ENCODE data around the gene KCNB1. TPM values are rescaled to one million over a fixed set of nuclear protein-coding genes. Genes with fewer than 3 reads are reported as not detected.

KCNB1 gene
- total RNA-seq, 6 donors from 2014 or later = 0.40 to 2.2 (median 0.98) TPM

DNA sequence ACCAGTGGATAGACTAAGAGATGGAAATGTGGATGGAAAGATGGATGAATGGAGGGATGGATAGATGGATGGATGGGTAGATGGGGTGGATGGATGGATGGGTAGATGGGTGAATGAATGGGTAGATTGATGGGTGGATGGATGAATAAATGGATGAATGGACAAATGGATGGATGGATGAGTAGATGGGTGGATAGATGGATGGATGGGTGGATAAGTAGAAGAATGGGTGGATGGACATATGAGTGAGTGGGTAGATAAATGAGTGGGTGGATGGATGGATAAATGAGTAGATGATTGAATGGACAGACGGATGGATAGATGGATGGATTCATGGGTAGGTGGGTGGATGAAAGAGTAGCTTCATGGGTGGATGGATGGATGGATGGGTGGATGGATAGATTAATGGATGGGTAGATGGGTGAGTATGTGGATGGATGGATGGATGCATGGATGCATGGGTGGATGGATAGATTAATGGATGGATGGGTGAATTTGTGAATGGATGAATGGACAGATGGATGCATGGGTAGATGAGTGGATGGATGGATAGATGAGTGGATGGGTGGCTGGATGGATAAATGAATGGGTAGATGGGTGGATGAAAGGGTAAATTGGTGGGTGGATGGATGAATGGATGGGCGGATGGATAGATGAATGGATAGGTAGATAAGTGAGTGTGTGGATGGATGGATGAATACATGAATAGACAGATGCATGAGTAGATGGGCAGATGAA is 29.5 kb upstream of the KCNB1 start:
- DNase-seq = no peak
- Histone ChIP-seq H3K36me3 (no peaks in the 10 kb centered on the region), H3K4me1 (no peaks in the 10 kb centered on the region), H3K27me3 (no peaks in the 10 kb centered on the region), H3K9me3 (no peaks in the 10 kb centered on the region), H3K4me3 (no peak overlapping the region), H3K27ac (no peak overlapping the region)
- ATAC-seq (ENCODE audit: low FRiP score in 2 of 2) = no peak
- TF ChIP-seq POLR2AphosphoS5 (IDR thresholded peaks at IDR 0.05) (no peak), POLR2A (IDR thresholded peaks at IDR 0.05) (no peak), EP300 (IDR thresholded peaks at IDR 0.05) (no peak)
- TF ChIP-seq, protein P1, sequence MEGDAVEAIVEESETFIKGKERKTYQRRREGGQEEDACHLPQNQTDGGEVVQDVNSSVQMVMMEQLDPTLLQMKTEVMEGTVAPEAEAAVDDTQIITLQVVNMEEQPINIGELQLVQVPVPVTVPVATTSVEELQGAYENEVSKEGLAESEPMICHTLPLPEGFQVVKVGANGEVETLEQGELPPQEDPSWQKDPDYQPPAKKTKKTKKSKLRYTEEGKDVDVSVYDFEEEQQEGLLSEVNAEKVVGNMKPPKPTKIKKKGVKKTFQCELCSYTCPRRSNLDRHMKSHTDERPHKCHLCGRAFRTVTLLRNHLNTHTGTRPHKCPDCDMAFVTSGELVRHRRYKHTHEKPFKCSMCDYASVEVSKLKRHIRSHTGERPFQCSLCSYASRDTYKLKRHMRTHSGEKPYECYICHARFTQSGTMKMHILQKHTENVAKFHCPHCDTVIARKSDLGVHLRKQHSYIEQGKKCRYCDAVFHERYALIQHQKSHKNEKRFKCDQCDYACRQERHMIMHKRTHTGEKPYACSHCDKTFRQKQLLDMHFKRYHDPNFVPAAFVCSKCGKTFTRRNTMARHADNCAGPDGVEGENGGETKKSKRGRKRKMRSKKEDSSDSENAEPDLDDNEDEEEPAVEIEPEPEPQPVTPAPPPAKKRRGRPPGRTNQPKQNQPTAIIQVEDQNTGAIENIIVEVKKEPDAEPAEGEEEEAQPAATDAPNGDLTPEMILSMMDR (IDR thresholded peaks at IDR 0.05) = no peak
- WGBS, 2 donors = 92 to 93% methylated on average over 2 of the region's 2 CpGs

GRCh38 chr20:49510562-49511122 is 28.2 kb upstream of the KCNB1 start:
- H3K27me3 ChIP-seq = no peaks in the 10 kb centered on the region
- WGBS, 2 donors = 65 to 73% methylated on average over 12 of the region's 12 CpGs
- peak overlapping the region in 2 of 4 donors; percentile 54 to 72 for H3K27ac ChIP-seq
- peak; percentile 24 to 46 for DNase-seq
- TF ChIP-seq POLR2AphosphoS5 (IDR thresholded peaks at IDR 0.05) = peak in 1 of 2 donors; percentile 10
- TF ChIP-seq, protein P1 (IDR thresholded peaks at IDR 0.05) = no peak
- H3K9me3 ChIP-seq = no peaks in the 10 kb centered on the region
- peak; percentile 41 to 88 for ATAC-seq (ENCODE audit: low FRiP score in 2 of 2)
- no peaks in the 10 kb centered on the region for H3K4me1 ChIP-seq
- no peaks in the 10 kb centered on the region for H3K36me3 ChIP-seq
- no peak overlapping the region for H3K4me3 ChIP-seq

GRCh38 chr20:49508435-49509199 is 26.1 kb upstream of the KCNB1 start:
- Histone ChIP-seq H3K27me3 (no peaks in the 10 kb centered on the region), H3K4me1 (no peaks in the 10 kb centered on the region), H3K4me3 (no peak overlapping the region), H3K36me3 (no peaks in the 10 kb centered on the region), H3K9me3 (no peaks in the 10 kb centered on the region), H3K27ac (no peak overlapping the region)
- ATAC-seq (ENCODE audit: low FRiP score in 2 of 2) (no peak), DNase-seq (no peak)
- no peak for TF ChIP-seq POLR2AphosphoS5 (IDR thresholded peaks at IDR 0.05)
- TF ChIP-seq, protein P1 (IDR thresholded peaks at IDR 0.05) = peak in 3 of 6 experiments; percentile 31 to 47 (median 38)
- 59 to 66% methylated on average over 13 to 14 of the region's 14 CpGs for WGBS, 2 donors

- no peaks in the 10 kb centered on the region for H3K27me3 ChIP-seq
- DNase-seq (peak in 1 of 2 donors; percentile 59), ATAC-seq (ENCODE audit: low FRiP score in 2 of 2) (no peak)
- no peaks in the 10 kb centered on the region for H3K4me1 ChIP-seq
- 81 to 82% methylated on average over 19 to 21 of the region's 21 CpGs for WGBS, 2 donors
- H3K36me3 ChIP-seq = no peaks in the 10 kb centered on the region
- no peaks in the 10 kb centered on the region for H3K9me3 ChIP-seq
- no peak overlapping the region for H3K4me3 ChIP-seq
- TF ChIP-seq POLR2AphosphoS5 (IDR thresholded peaks at IDR 0.05) (no peak), EP300 (IDR thresholded peaks at IDR 0.05) (no peak), POLR2A (IDR thresholded peaks at IDR 0.05) (no peak)
- TF ChIP-seq, protein P1 (IDR thresholded peaks at IDR 0.05) = no peak
- H3K27ac ChIP-seq = no peak overlapping the region
These were observed 25.4 kb upstream of the KCNB1 start for GRCh38 chr20:49507741-49508434.

All from upper lobe of left lung (tissue), 6 donors.